CD4-positive, CD25-positive, alpha-beta regulatory T cell (primary cell): ENCODE data around the gene SLC5A2. TPM values are rescaled to one million over a fixed set of nuclear protein-coding genes. Genes with fewer than 3 reads are reported as not detected.

ENCODE experiments used
- ATAC-seq, 2 donors: fragments of 150-1000 bp; cut with Tn5 transposase; one replicate each; pipeline ENCODE4 v1.10.0; 2021; ENCODE audit warnings: low read depth in 2 of 2, moderate number of reproducible peaks in 2 of 2, moderate library complexity in 1 of 2
- DNase-seq, 3 donors: peaks; one replicate each; pipeline versions ENCODE4 v3.0.0 to v3.0.0-alpha.2; 2012 to 2022; ENCODE audit warnings: mixed read lengths in 1 of 3
- H3K27ac ChIP-seq: one replicate; pipeline ENCODE4 v1.7.0; 2013; ENCODE audit warnings: mild to moderate bottlenecking, low read length; ENCODE audit not compliant: insufficient read depth, poor library complexity, severe bottlenecking
- H3K27me3 ChIP-seq: one replicate; pipeline ENCODE4 v1.7.0; 2013; ENCODE audit warnings: low read length; ENCODE audit not compliant: control insufficient read depth, insufficient read depth
- H3K36me3 ChIP-seq: one replicate; pipeline ENCODE4 v1.7.0; 2013; ENCODE audit warnings: mild to moderate bottlenecking, low read length, moderate library complexity; ENCODE audit not compliant: control insufficient read depth, insufficient read depth
- H3K4me1 ChIP-seq: 2 replicates; pipeline ENCODE4 v1.7.0; 2013; ENCODE audit warnings: mild to moderate bottlenecking, low read length; ENCODE audit not compliant: insufficient read depth, control insufficient read depth, poor library complexity, severe bottlenecking
- H3K4me3 ChIP-seq: one replicate; pipeline ENCODE4 v1.7.0; 2013; ENCODE audit warnings: low read depth, mild to moderate bottlenecking, low read length, moderate library complexity
- H3K9me3 ChIP-seq, 2 experiments: 1 replicate in 1 of 2; 2 replicates in 1 of 2; pipeline ENCODE4 v1.7.0; 2013; ENCODE audit warnings: low read length in 2 of 2, mild to moderate bottlenecking in 1 of 2, moderate library complexity in 1 of 2; ENCODE audit not compliant: control insufficient read depth in 2 of 2
- H3K27ac Mint-ChIP-seq, 3 donors: one replicate each; pipeline ENCODE4 v1.8.0; 2020 to 2022; ENCODE audit warnings: mild to moderate bottlenecking in 3 of 3, mixed read lengths in 3 of 3, moderate library complexity in 2 of 3
- H3K27me3 Mint-ChIP-seq: one replicate; pipeline ENCODE4 v1.8.0; 2022; ENCODE audit warnings: mild to moderate bottlenecking, mixed read lengths
- H3K36me3 Mint-ChIP-seq: one replicate; pipeline ENCODE4 v1.8.0; 2020; ENCODE audit warnings: mixed read lengths
- H3K4me1 Mint-ChIP-seq, 4 donors: one replicate each; pipeline ENCODE4 v1.8.0; 2020 to 2022; ENCODE audit warnings: mixed read lengths in 4 of 4, mild to moderate bottlenecking in 1 of 4
- H3K4me3 Mint-ChIP-seq, 4 donors: one replicate each; pipeline ENCODE4 v1.8.0; 2020 to 2022; ENCODE audit warnings: mild to moderate bottlenecking in 4 of 4, mixed read lengths in 4 of 4, moderate library complexity in 3 of 4
- H3K9me3 Mint-ChIP-seq, 7 donors: one replicate each; pipeline ENCODE4 v1.8.0; 2020 to 2022; ENCODE audit warnings: mixed read lengths in 7 of 7, mild to moderate bottlenecking in 3 of 7, moderate library complexity in 2 of 7
- polyA plus RNA-seq, 4 donors: library from polyadenylated mRNA; unstranded; fragments of 300-500 nt; fragmentation: Illumina TruSeq; gene quantifications; one replicate each; pipeline ENCODE4 v1.2.3, GENCODE V29; 2021
- total RNA-seq: library from RNA; stranded (reverse); gene quantifications from one replicate; pipeline ENCODE4 v1.2.3, GENCODE V29; 2022

Gene SLC5A2
- total and polyA plus RNA-seq, 5 donors from 2014 or later = 0.76 to 3.8 (median 1.4) TPM

DNA sequence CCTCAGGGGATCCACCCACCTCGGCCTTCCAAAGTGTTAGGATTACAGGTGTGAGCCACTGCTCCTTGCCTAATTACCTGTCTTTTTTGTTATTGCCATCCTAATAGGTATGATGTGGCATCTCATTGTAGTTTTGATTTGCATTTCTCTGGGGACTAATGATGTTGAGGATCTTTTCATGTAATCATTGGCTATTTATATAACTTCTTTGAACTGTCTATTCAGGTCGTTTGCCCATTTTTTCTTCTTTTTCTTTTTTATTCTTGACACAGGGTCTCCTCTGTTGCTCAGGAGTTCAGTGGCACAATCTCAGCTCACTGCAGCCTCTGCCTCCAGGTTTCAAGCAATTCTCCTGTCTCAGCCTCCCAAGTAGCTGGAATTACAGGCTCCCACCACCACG, 12.3 kb upstream of the SLC5A2 start:
- H3K36me3 Mint-ChIP-seq = peaks cover 7% of the 10 kb centered on the region
- H3K36me3 ChIP-seq = no peaks in the 10 kb centered on the region
- peaks cover 0 to 26% (median 9%) of the 10 kb centered on the region in 4 donors for H3K4me1 Mint-ChIP-seq
- DNase-seq = no peak
- peaks cover 9% of the 10 kb centered on the region for H3K27me3 Mint-ChIP-seq
- H3K27ac Mint-ChIP-seq = no peak overlapping the region
- no peak overlapping the region for H3K27ac ChIP-seq
- no peaks in the 10 kb centered on the region for H3K27me3 ChIP-seq
- H3K4me1 ChIP-seq = peaks cover 23% of the 10 kb centered on the region
- H3K9me3 Mint-ChIP-seq = peaks cover 0 to 3% (median 0%) of the 10 kb centered on the region in 7 donors
- no peak overlapping the region for H3K4me3 ChIP-seq
- peak overlapping the region in 1 of 4 donors; percentile 43 for H3K4me3 Mint-ChIP-seq
- ATAC-seq = no peak
- H3K9me3 ChIP-seq = no peaks in the 10 kb centered on the region

DNA sequence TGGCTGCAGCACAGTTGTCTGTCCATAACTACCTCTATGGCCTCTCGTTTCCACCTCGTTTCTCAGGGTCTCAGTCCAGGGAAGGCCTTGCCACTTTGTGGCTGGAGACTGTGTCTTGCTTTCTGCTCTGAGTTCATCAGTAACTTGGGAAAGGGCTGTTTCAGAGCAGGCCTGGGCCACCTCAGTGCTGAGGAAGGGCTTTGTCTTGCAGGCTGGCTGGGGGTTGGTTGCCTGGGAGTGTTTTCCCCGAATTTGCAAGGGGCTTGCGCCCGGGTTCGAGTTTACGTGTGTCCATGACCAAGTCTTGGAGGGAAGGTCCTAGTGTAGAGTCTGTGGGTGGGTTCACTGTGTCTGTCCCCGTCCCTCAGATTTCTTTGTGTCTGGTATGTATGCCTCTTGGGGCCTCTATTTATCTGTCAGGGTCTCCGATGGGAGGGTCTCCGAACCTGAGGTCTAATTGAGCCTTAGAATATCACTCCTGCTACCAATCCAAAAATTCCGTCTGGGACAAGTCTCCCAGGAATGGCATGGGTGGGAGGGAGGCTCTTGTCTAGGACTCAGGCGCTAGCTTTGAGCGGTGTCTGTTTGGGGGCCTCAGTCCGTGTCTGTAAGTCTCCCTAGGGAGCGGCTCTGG, 11.6 kb upstream of the SLC5A2 start:
- peaks cover 0 to 3% (median 0%) of the 10 kb centered on the region in 7 donors for H3K9me3 Mint-ChIP-seq
- H3K4me3 Mint-ChIP-seq = peak overlapping the region in 2 of 4 donors; percentile 61 to 84
- Histone ChIP-seq H3K27me3 (no peaks in the 10 kb centered on the region), H3K36me3 (no peaks in the 10 kb centered on the region), H3K4me1 (peaks cover 30% of the 10 kb centered on the region), H3K27ac (no peak overlapping the region), H3K4me3 (no peak overlapping the region), H3K9me3 (no peaks in the 10 kb centered on the region)
- H3K36me3 Mint-ChIP-seq = peaks cover 6% of the 10 kb centered on the region
- no peak overlapping the region for H3K27ac Mint-ChIP-seq
- DNase-seq = no peak
- peaks cover 0 to 26% (median 12%) of the 10 kb centered on the region in 4 donors for H3K4me1 Mint-ChIP-seq
- no peak for ATAC-seq
- peaks cover 9% of the 10 kb centered on the region for H3K27me3 Mint-ChIP-seq

DNA sequence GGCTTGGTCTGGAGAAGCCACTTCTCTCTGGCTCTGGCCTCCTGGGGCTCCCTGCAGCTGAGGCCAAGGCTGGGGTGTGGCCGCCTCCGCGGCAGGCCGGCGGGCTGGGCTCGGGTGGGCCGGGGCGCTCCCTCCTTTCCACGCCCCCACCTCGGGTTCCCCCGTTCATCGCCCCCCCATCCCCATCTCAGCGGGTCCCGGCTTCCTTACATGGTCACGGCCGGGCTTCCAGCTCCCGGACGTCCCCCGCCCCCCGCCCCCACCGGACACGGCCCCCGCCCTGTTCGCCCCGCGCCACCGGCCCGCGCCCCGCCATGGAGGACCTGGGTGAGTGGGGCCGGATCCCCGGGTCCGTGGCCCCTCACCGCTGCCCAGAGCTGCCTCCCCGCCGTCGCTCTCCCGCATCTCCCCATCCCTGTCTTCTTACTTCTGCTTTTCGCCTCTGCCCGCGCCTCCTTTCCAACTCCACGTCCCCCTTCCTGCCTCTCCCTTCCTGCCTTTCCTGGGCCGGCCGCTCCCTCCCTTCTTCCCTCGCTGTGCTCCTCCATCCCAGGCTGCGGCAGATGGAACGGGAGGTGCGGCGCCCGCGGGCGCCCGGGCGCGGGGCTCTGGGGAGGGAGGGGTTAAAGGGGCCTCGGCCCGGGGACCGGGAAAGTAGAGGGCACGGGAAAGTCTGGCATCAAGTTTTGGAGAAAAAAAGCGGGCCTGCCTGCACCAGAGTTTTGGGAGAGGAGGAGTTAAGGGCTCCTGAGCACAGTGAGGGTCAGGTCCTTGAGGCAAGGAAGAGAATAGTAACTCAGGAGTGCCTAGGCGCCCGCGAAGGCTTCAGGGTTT, 10.8 kb upstream of the SLC5A2 start, which contains the start of gene TGFB1I1:
TSS of gene TGFB1I1 (plus strand) at position 278 of the 834 bp plus-strand sequence. CDS start at position 315, 37 bp downstream.
- peaks cover 30% of the 10 kb centered on the region for H3K4me1 ChIP-seq
- H3K36me3 ChIP-seq = no peaks in the 10 kb centered on the region
- no peaks in the 10 kb centered on the region for H3K9me3 ChIP-seq
- H3K4me3 ChIP-seq = no peak within 1 kb of the TSS
- no peak for DNase-seq
- no peak within 1 kb of the TSS for H3K27ac ChIP-seq
- no peak for ATAC-seq
- Mint-ChIP-seq H3K27ac (peak within 1 kb of the TSS in 1 of 3 donors; percentile 67), H3K4me1 (peaks cover 0 to 27% (median 11%) of the 10 kb centered on the region in 4 donors), H3K4me3 (peak within 1 kb of the TSS; percentile 72 to 97 (median 82)), H3K27me3 (peaks cover 9% of the 10 kb centered on the region), H3K9me3 (peaks cover 0 to 3% (median 0%) of the 10 kb centered on the region in 7 donors), H3K36me3 (peaks cover 2% of the 10 kb centered on the region)
- no peaks in the 10 kb centered on the region for H3K27me3 ChIP-seq

DNA sequence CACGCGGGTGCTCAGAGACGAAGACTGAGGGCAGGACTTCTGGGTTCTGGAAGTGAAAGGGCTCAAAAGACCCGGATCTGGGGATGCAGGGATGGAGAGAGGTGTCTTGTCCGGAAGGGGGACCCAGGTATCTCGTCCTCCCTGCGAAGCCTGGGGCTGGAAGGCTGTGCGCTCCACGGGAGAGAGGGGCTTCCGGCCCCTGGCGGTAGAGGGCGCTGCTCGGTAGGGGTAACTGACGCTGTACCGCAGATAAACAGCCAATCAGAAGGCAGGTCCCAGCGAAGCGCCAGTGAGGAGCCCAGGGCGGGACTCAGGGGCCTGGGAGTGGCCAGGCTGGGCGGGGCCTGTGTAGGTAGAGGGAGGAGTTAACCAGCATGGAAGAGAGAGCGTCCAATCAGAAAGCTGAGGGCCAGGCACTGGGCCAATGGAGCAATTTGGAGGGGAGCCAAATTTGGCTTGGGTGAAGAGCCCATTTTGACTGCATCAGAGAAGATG, 10.2 kb upstream of the SLC5A2 start:
- Histone ChIP-seq H3K27ac (no peak overlapping the region), H3K36me3 (no peaks in the 10 kb centered on the region), H3K4me3 (no peak overlapping the region), H3K27me3 (no peaks in the 10 kb centered on the region), H3K4me1 (peaks cover 33% of the 10 kb centered on the region), H3K9me3 (no peaks in the 10 kb centered on the region)
- ATAC-seq = no peak
- Mint-ChIP-seq H3K27ac (peak overlapping the region in 1 of 3 donors; percentile 67), H3K9me3 (peaks cover 0 to 3% (median 0%) of the 10 kb centered on the region in 7 donors), H3K36me3 (no peaks in the 10 kb centered on the region), H3K4me3 (peak overlapping the region; percentile 72 to 97 (median 82)), H3K27me3 (peaks cover 9% of the 10 kb centered on the region), H3K4me1 (peaks cover 0 to 24% (median 8%) of the 10 kb centered on the region in 4 donors)
- peak in 1 of 3 donors; percentile 48 for DNase-seq

DNA sequence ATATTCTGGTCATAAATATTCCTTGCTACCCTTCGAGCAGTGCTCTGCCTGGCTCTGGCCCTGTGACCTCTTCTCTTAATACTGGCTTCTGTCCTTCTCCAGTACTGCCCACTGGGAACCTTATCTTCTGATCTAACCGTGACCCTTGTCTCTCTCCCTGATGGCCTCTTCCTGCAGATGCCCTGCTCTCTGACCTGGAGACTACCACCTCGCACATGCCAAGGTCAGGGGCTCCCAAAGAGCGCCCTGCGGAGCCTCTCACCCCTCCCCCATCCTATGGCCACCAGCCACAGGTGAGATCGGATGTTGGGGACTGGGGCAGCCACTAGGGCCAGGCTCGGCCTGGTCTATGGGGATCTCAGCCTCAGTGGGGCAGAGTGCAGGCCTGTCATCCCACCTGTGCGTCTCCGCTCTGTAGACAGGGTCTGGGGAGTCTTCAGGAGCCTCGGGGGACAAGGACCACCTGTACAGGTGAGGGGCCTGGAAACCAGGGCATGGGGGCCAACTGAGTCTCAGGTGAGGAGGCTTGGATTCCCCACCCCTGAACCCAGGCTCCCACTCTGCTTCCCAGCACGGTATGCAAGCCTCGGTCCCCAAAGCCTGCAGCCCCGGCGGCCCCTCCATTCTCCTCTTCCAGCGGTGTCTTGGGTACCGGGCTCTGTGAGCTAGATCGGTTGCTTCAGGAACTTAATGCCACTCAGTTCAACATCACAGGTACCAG, 9.5 kb upstream of the SLC5A2 start:
- Histone ChIP-seq H3K36me3 (no peaks in the 10 kb centered on the region), H3K4me1 (peaks cover 33% of the 10 kb centered on the region), H3K27ac (no peak overlapping the region), H3K27me3 (no peaks in the 10 kb centered on the region), H3K4me3 (no peak overlapping the region), H3K9me3 (no peaks in the 10 kb centered on the region)
- H3K4me3 Mint-ChIP-seq = peak overlapping the region; percentile 13 to 84 (median 46)
- no peaks in the 10 kb centered on the region for H3K36me3 Mint-ChIP-seq
- H3K9me3 Mint-ChIP-seq = peaks cover 0 to 3% (median 0%) of the 10 kb centered on the region in 7 donors
- H3K27ac Mint-ChIP-seq = peak overlapping the region in 1 of 3 donors; percentile 14
- H3K27me3 Mint-ChIP-seq = peaks cover 9% of the 10 kb centered on the region
- H3K4me1 Mint-ChIP-seq = peaks cover 0 to 29% (median 6%) of the 10 kb centered on the region in 4 donors
- no peak for ATAC-seq
- no peak for DNase-seq

DNA sequence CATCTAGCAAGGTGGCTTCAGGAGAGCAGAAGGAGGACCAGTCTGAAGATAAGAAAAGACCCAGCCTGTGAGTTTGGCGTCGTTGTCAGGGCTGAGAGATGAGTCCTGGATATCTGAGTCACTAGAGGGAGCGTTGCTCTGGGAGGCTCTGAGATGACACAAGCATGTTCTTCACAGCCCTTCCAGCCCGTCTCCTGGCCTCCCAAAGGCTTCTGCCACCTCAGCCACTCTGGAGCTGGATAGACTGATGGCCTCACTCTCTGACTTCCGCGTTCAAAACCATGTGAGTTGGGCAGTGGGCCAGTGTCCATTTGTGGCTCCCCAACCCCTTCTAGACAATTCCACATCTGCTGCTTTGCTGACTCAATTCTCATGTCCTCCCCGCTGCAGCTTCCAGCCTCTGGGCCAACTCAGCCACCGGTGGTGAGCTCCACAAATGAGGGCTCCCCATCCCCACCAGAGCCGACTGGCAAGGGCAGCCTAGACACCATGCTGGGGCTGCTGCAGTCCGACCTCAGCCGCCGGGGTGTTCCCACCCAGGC, 8.7 kb upstream of the SLC5A2 start:
- ATAC-seq (no peak), DNase-seq (no peak)
- peak overlapping the region in 1 of 4 donors; percentile 84 for H3K4me3 Mint-ChIP-seq
- Histone ChIP-seq H3K27ac (no peak overlapping the region), H3K4me1 (peaks cover 33% of the 10 kb centered on the region), H3K27me3 (no peaks in the 10 kb centered on the region), H3K9me3 (no peaks in the 10 kb centered on the region), H3K36me3 (no peaks in the 10 kb centered on the region), H3K4me3 (no peak overlapping the region)
- H3K9me3 Mint-ChIP-seq = no peaks in the 10 kb centered on the region
- H3K4me1 Mint-ChIP-seq = peaks cover 0 to 31% (median 6%) of the 10 kb centered on the region in 4 donors
- H3K27ac Mint-ChIP-seq = no peak overlapping the region
- H3K27me3 Mint-ChIP-seq = peaks cover 9% of the 10 kb centered on the region
- H3K36me3 Mint-ChIP-seq = no peaks in the 10 kb centered on the region
